ENCODE measurements around the gene CAMTA1. TPM values are rescaled to one million over a fixed set of nuclear protein-coding genes. Genes with fewer than 3 reads are reported as not detected.

The CAMTA1 gene
- total RNA-seq, 1 donor from 2014 or later: 38.1 TPM

DNA sequence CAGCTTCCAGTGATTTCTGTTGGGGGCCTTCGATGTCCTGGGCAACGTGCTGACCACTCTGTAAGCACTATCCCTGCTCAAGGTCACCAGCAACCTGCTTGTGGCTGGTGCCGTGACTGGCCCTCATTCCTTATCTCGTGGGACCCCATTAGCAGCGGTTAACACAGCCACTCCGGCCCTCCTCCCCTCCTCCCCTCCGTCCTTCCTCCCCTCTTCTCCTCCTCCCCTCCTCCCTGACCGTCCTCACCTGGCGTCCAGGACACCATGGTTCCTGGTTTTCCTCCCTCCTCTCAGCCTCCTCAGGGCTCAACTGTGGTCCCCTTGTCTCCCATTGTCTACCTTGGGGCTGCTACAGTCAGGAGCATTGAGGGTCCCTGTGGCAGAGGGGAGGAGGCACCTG lies 157.7 kb downstream of the CAMTA1 start:
- Histone ChIP-seq H3K4me1 (ENCODE audit: control insufficient read depth in 3 of 3, insufficient read depth in 3 of 3, low read length in 3 of 3) (no peaks in the 10 kb centered on the region), H3K9ac (ENCODE audit: low read depth in 1 of 3, low read length in 3 of 3) (no peak overlapping the region), H3K9me3 (ENCODE audit: control insufficient read depth in 3 of 3, low read length in 3 of 3) (no peaks in the 10 kb centered on the region), H3K36me3 (ENCODE audit: control insufficient read depth in 3 of 3, insufficient read depth in 3 of 3, low read length in 3 of 3) (no peaks in the 10 kb centered on the region), H3K27ac (ENCODE audit: low read depth, low read length) (no peak overlapping the region), H3K4me3 (ENCODE audit: low read length in 3 of 3) (no peak overlapping the region), H3K27me3 (ENCODE audit: control insufficient read depth in 3 of 3, insufficient read depth in 3 of 3, low read length in 3 of 3) (peaks cover 3 to 14% (median 11%) of the 10 kb centered on the region in 3 donors)

DNA sequence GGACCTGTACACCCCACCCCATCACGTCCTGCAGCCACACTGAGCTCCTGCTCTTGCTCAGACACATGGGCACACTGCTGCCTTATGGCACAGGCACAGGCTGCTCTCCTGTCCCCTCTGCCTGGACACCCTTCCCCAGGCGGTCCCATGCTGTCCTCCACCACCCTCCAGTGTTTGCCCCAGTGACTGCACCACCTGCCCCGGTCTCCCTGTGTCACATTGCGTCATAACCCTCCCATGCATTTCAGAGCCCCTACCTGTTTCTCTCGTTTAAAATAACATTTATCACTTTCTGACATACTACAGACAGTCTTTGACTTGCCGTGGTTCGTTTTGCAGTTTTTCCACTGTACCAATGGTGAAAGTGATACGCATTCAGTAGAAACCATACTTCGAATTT lies 159.2 kb downstream of the CAMTA1 start:
- Histone ChIP-seq H3K27me3 (ENCODE audit: control insufficient read depth in 3 of 3, insufficient read depth in 3 of 3, low read length in 3 of 3) (peaks cover 0 to 7% (median 4%) of the 10 kb centered on the region in 3 donors), H3K9ac (ENCODE audit: low read depth in 1 of 3, low read length in 3 of 3) (no peak overlapping the region), H3K4me1 (ENCODE audit: control insufficient read depth in 3 of 3, insufficient read depth in 3 of 3, low read length in 3 of 3) (no peaks in the 10 kb centered on the region), H3K4me3 (ENCODE audit: low read length in 3 of 3) (no peak overlapping the region), H3K27ac (ENCODE audit: low read depth, low read length) (no peak overlapping the region), H3K36me3 (ENCODE audit: control insufficient read depth in 3 of 3, insufficient read depth in 3 of 3, low read length in 3 of 3) (no peaks in the 10 kb centered on the region), H3K9me3 (ENCODE audit: control insufficient read depth in 3 of 3, low read length in 3 of 3) (no peaks in the 10 kb centered on the region)

DNA sequence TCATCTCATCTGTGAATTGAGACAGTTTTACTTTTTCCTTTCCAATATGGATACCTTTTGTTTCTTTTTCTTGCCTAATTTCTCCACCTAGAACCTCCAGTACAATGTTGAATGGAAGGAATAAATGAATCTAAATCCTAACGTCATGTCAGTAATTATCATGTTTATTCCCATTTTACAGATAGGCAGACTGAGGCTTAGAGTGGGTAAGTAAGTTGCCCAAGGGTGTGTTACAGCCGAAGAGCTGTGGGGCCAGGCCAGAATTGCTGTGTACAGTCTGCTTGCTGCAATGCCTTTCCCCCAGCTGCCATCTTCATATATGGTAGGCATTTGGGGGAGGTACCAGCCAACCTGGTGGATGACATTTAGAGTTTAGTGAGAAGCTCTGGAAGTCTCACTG lies 162.7 kb downstream of the CAMTA1 start:
- peaks cover 0 to 6% (median 0%) of the 10 kb centered on the region in 3 donors for H3K27me3 ChIP-seq (ENCODE audit: control insufficient read depth in 3 of 3, insufficient read depth in 3 of 3, low read length in 3 of 3)

GRCh38 chr1:6948416-6948815 lies 163.2 kb downstream of the CAMTA1 start:
- no peaks in the 10 kb centered on the region for H3K9me3 ChIP-seq (ENCODE audit: control insufficient read depth in 3 of 3, low read length in 3 of 3)

More for the DNA sequence above, 162.7 kb downstream of the CAMTA1 start:
- H3K9me3 ChIP-seq (ENCODE audit: control insufficient read depth in 3 of 3, low read length in 3 of 3): no peaks in the 10 kb centered on the region
- H3K4me3 ChIP-seq (ENCODE audit: low read length in 3 of 3): no peak overlapping the region
- no peak overlapping the region for H3K9ac ChIP-seq (ENCODE audit: low read depth in 1 of 3, low read length in 3 of 3)
- H3K27ac ChIP-seq (ENCODE audit: low read depth, low read length): no peak overlapping the region
- no peaks in the 10 kb centered on the region for H3K36me3 ChIP-seq (ENCODE audit: control insufficient read depth in 3 of 3, insufficient read depth in 3 of 3, low read length in 3 of 3)
- no peaks in the 10 kb centered on the region for H3K4me1 ChIP-seq (ENCODE audit: control insufficient read depth in 3 of 3, insufficient read depth in 3 of 3, low read length in 3 of 3)

DNA sequence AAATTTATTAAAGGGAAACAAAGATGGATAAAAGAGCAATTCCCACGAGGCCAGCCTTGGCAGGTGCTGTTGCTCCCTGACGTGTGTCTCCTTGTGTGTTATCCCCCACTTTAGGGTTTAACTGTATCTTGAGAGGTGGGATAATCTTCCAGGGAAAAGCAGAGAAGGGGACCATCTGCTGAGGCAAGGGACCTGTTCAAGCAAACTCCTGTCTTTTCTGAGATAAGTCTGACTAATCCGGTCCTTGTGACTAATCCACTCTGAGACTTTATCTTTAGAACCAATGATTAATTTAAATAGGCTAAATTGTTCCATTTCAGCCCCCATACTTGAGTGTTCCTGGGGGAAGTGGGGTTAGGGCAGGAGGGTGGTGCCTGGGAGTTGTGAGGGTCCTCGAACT lies 163.6 kb downstream of the CAMTA1 start:
- no peak overlapping the region for H3K27ac ChIP-seq (ENCODE audit: low read depth, low read length)
- H3K36me3 ChIP-seq (ENCODE audit: control insufficient read depth in 3 of 3, insufficient read depth in 3 of 3, low read length in 3 of 3): no peaks in the 10 kb centered on the region
- no peaks in the 10 kb centered on the region for H3K9me3 ChIP-seq (ENCODE audit: control insufficient read depth in 3 of 3, low read length in 3 of 3)
- peaks cover 0 to 6% (median 0%) of the 10 kb centered on the region in 3 donors for H3K27me3 ChIP-seq (ENCODE audit: control insufficient read depth in 3 of 3, insufficient read depth in 3 of 3, low read length in 3 of 3)
- no peaks in the 10 kb centered on the region for H3K4me1 ChIP-seq (ENCODE audit: control insufficient read depth in 3 of 3, insufficient read depth in 3 of 3, low read length in 3 of 3)
- no peak overlapping the region for H3K4me3 ChIP-seq (ENCODE audit: low read length in 3 of 3)
- no peak overlapping the region for H3K9ac ChIP-seq (ENCODE audit: low read depth in 1 of 3, low read length in 3 of 3)

More at GRCh38 chr1:6948416-6948815, 163.2 kb downstream of the CAMTA1 start:
- Histone ChIP-seq H3K4me3 (ENCODE audit: low read length in 3 of 3) (no peak overlapping the region), H3K36me3 (ENCODE audit: control insufficient read depth in 3 of 3, insufficient read depth in 3 of 3, low read length in 3 of 3) (no peaks in the 10 kb centered on the region), H3K4me1 (ENCODE audit: control insufficient read depth in 3 of 3, insufficient read depth in 3 of 3, low read length in 3 of 3) (no peaks in the 10 kb centered on the region), H3K27me3 (ENCODE audit: control insufficient read depth in 3 of 3, insufficient read depth in 3 of 3, low read length in 3 of 3) (peaks cover 0 to 6% (median 0%) of the 10 kb centered on the region in 3 donors), H3K27ac (ENCODE audit: low read depth, low read length) (no peak overlapping the region), H3K9ac (ENCODE audit: low read depth in 1 of 3, low read length in 3 of 3) (no peak overlapping the region)

DNA sequence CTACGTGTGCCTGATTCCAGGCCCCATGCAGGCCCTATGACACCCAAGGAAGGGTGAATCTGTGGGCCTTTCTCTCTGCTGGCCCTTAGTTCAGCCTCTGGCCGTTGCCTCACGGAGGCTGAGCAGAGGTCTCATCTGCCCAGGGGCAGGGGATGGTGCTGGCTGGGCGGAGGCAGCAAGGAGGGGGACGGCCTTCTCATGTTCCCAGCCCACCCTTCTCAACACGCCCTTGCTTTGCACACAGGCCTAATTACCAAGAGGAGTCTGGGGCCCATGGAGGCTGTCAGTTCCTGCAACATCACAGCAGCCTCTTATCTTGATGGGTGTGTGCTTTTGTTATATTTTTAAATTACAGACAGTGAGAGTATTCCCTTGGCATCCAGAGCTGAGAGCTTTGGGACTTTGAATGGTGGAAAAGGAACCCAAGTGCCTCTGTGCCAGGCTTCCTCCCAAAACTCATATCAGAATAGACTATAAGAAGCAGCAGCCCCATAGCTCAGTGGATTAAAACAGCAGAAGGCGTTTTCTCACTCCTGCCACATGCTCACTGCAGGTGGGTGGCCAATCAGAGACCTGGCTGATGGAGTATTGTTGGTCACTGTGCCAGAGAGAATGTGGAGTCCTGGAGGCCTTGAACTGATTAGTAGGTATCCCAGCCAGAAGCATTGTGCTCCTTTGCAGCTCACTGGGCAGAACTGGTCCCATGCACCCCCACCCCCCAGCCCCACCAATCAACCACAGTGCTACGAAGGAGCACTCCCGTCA lies 164.9 kb downstream of the CAMTA1 start:
- Histone ChIP-seq H3K9me3 (ENCODE audit: control insufficient read depth in 3 of 3, low read length in 3 of 3) (no peaks in the 10 kb centered on the region), H3K9ac (ENCODE audit: low read depth in 1 of 3, low read length in 3 of 3) (no peak overlapping the region), H3K27me3 (ENCODE audit: control insufficient read depth in 3 of 3, insufficient read depth in 3 of 3, low read length in 3 of 3) (peaks cover 0 to 6% (median 0%) of the 10 kb centered on the region in 3 donors), H3K4me1 (ENCODE audit: control insufficient read depth in 3 of 3, insufficient read depth in 3 of 3, low read length in 3 of 3) (peaks cover 0 to 2% (median 0%) of the 10 kb centered on the region in 3 donors), H3K4me3 (ENCODE audit: low read length in 3 of 3) (no peak overlapping the region), H3K36me3 (ENCODE audit: control insufficient read depth in 3 of 3, insufficient read depth in 3 of 3, low read length in 3 of 3) (no peaks in the 10 kb centered on the region), H3K27ac (ENCODE audit: low read depth, low read length) (no peak overlapping the region)

DNA sequence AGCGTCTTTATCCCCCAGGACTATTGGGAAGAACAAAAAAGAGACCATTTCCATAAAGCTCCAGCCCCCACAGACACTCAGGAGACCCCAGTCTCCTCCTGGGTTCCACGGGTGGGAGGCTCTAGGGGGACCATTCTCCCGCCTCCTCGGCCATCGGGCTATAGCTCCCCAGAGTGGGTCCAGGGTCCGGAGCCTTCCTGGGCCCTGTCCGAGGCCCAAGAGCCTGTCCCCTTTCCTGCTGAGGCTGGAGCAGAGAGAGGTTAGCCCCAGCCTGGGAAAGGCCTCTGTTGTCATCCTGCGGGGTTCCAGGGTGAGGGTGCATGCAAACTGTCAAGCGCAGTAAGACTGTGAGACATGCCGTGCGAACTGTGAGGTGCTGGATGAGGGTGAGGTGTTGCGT lies 166.3 kb downstream of the CAMTA1 start:
- Histone ChIP-seq H3K4me3 (ENCODE audit: low read length in 3 of 3) (no peak overlapping the region), H3K4me1 (ENCODE audit: control insufficient read depth in 3 of 3, insufficient read depth in 3 of 3, low read length in 3 of 3) (peaks cover 0 to 2% (median 0%) of the 10 kb centered on the region in 3 donors), H3K9ac (ENCODE audit: low read depth in 1 of 3, low read length in 3 of 3) (no peak overlapping the region), H3K36me3 (ENCODE audit: control insufficient read depth in 3 of 3, insufficient read depth in 3 of 3, low read length in 3 of 3) (no peaks in the 10 kb centered on the region), H3K27me3 (ENCODE audit: control insufficient read depth in 3 of 3, insufficient read depth in 3 of 3, low read length in 3 of 3) (peaks cover 0 to 6% (median 0%) of the 10 kb centered on the region in 3 donors), H3K27ac (ENCODE audit: low read depth, low read length) (no peak overlapping the region), H3K9me3 (ENCODE audit: control insufficient read depth in 3 of 3, low read length in 3 of 3) (no peaks in the 10 kb centered on the region)

- Histone ChIP-seq H3K27me3 (ENCODE audit: control insufficient read depth in 3 of 3, insufficient read depth in 3 of 3, low read length in 3 of 3) (peaks cover 0 to 6% (median 0%) of the 10 kb centered on the region in 3 donors), H3K4me1 (ENCODE audit: control insufficient read depth in 3 of 3, insufficient read depth in 3 of 3, low read length in 3 of 3) (peaks cover 0 to 2% (median 0%) of the 10 kb centered on the region in 3 donors), H3K27ac (ENCODE audit: low read depth, low read length) (no peak overlapping the region), H3K9me3 (ENCODE audit: control insufficient read depth in 3 of 3, low read length in 3 of 3) (no peaks in the 10 kb centered on the region), H3K9ac (ENCODE audit: low read depth in 1 of 3, low read length in 3 of 3) (no peak overlapping the region), H3K4me3 (ENCODE audit: low read length in 3 of 3) (no peak overlapping the region), H3K36me3 (ENCODE audit: control insufficient read depth in 3 of 3, insufficient read depth in 3 of 3, low read length in 3 of 3) (no peaks in the 10 kb centered on the region)
These were observed 168.0 kb downstream of the CAMTA1 start for GRCh38 chr1:6953216-6953615.

GRCh38 chr1:6953907-6954364 lies 168.7 kb downstream of the CAMTA1 start:
- H3K9ac ChIP-seq (ENCODE audit: low read depth in 1 of 3, low read length in 3 of 3): no peak overlapping the region
- H3K9me3 ChIP-seq (ENCODE audit: control insufficient read depth in 3 of 3, low read length in 3 of 3): no peaks in the 10 kb centered on the region
- no peak overlapping the region for H3K4me3 ChIP-seq (ENCODE audit: low read length in 3 of 3)
- no peak overlapping the region for H3K27ac ChIP-seq (ENCODE audit: low read depth, low read length)
- no peaks in the 10 kb centered on the region for H3K36me3 ChIP-seq (ENCODE audit: control insufficient read depth in 3 of 3, insufficient read depth in 3 of 3, low read length in 3 of 3)
- peaks cover 0 to 2% (median 0%) of the 10 kb centered on the region in 3 donors for H3K4me1 ChIP-seq (ENCODE audit: control insufficient read depth in 3 of 3, insufficient read depth in 3 of 3, low read length in 3 of 3)
- H3K27me3 ChIP-seq (ENCODE audit: control insufficient read depth in 3 of 3, insufficient read depth in 3 of 3, low read length in 3 of 3): peaks cover 0 to 6% (median 0%) of the 10 kb centered on the region in 3 donors

DNA sequence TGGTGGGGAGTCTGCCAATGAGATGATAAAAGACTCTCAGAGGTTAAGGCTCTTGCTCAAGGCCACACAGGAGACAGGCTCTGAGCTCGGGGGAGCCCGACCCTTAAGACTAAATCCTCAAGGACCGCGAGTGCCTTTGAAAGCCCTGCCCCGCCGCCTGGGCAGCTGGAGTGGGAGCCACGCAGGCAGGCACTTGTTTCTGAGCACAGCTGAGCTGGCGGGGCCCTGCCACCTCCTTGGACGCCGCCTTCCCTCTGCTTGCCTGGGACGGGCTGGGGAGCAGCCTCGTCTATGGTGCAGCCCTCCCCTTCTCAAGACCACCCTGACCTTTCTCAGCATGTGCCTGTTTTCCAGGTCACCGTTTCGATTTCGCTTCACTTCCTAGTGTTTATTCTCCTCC lies 169.3 kb downstream of the CAMTA1 start:
- Histone ChIP-seq H3K9me3 (ENCODE audit: control insufficient read depth in 3 of 3, low read length in 3 of 3) (no peaks in the 10 kb centered on the region), H3K36me3 (ENCODE audit: control insufficient read depth in 3 of 3, insufficient read depth in 3 of 3, low read length in 3 of 3) (no peaks in the 10 kb centered on the region), H3K27me3 (ENCODE audit: control insufficient read depth in 3 of 3, insufficient read depth in 3 of 3, low read length in 3 of 3) (peaks cover 0 to 6% (median 0%) of the 10 kb centered on the region in 3 donors), H3K27ac (ENCODE audit: low read depth, low read length) (no peak overlapping the region), H3K4me1 (ENCODE audit: control insufficient read depth in 3 of 3, insufficient read depth in 3 of 3, low read length in 3 of 3) (peaks cover 4 to 6% (median 4%) of the 10 kb centered on the region in 3 donors), H3K4me3 (ENCODE audit: low read length in 3 of 3) (no peak overlapping the region), H3K9ac (ENCODE audit: low read depth in 1 of 3, low read length in 3 of 3) (no peak overlapping the region)
